ENCODE results near the gene ADAM15. TPM values are rescaled to one million over a fixed set of nuclear protein-coding genes. Genes with fewer than 3 reads are reported as not detected.

Gene ADAM15
- total and polyA plus RNA-seq, 2 donors (not counting 3 experiments of a cell fraction or from before 2014, with no cell fraction given), result 295 to 299 TPM

- TF ChIP-seq FOS (IDR thresholded peaks at IDR 0.05; ENCODE audit: borderline replicate concordance, insufficient read depth, low read length), result no peak
- no peak for TF ChIP-seq MAX (IDR thresholded peaks at IDR 0.05; ENCODE audit: insufficient read depth, insufficient read length)
- TF ChIP-seq POLR2AphosphoS5 (IDR thresholded peaks at IDR 0.05; ENCODE audit: insufficient read depth, low read depth, low read length), result no peak
- TF ChIP-seq JUN (IDR thresholded peaks at IDR 0.05; ENCODE audit: borderline replicate concordance, insufficient read depth, insufficient read length, low read depth), result no peak
- TF ChIP-seq POLR2A (IDR thresholded peaks at IDR 0.05; ENCODE audit: low read depth, low read length), result no peak
- H3K27ac ChIP-seq (ENCODE audit: insufficient read depth, low read depth, low read length), result no peak overlapping the region
- no peak overlapping the region for H3K4me3 ChIP-seq (replicated peaks in 1 of 3; ENCODE audit: insufficient read depth in 1 of 3, low read depth in 1 of 3, low read length in 3 of 3)
- DNase-seq (ENCODE audit: low read depth, low spot score) (no peak), FAIRE-seq (no peak)
- no peaks in the 10 kb centered on the region for H3K36me3 ChIP-seq (ENCODE audit: control insufficient read depth in 2 of 2, extremely low read depth in 1 of 2, insufficient read depth in 2 of 2, low read length in 2 of 2)
- no peak overlapping the region for H2AFZ ChIP-seq (ENCODE audit: low read depth, low read length)
- intact Hi-C loops (cut with micrococcal nuclease), result loop anchor here (2.0 kb wide), 1 partner anchor 41 kb away; the partner anchor contains the start of gene ZBTB7B
- ChIA-PET POLR2A (interaction anchor here (0.6 to 0.8 kb wide), 2 partner anchors 41 to 160 kb away, joined by 7 to 8 read pairs; no protein-coding TSS in a partner anchor), CTCF (interaction anchor here (0.7 to 4.5 kb wide), 23 partner anchors 10 to 435 kb away, joined by 3 to 67 read pairs (median 6); partner anchors contain the start of genes DCST1, DCST2, EFNA3 and EFNA4)
- peaks cover 13% of the 10 kb centered on the region for H3K4me1 ChIP-seq (ENCODE audit: control insufficient read depth, extremely low read depth, insufficient read depth, low read length)
- no peaks in the 10 kb centered on the region for H4K20me1 ChIP-seq (replicated peaks; ENCODE audit: control insufficient read depth, extremely low read depth, insufficient read depth, low read length)
- H3K4me2 ChIP-seq (ENCODE audit: insufficient read depth, low read length), result no peak overlapping the region
- no peaks in the 10 kb centered on the region for H3K79me2 ChIP-seq (ENCODE audit: control insufficient read depth, insufficient read depth, low read length)
- no TSS peak for BruUV-seq (replicated peaks)
- no peak overlapping the region for H3K9ac ChIP-seq (replicated peaks; ENCODE audit: extremely low read depth, insufficient read depth, low read length)
- dilution Hi-C loops (cut with MboI; ENCODE audit: extremely low pct_ligation_motif_present, low sequenced_read_pairs), result no loop called here
- H3K9me1 ChIP-seq (replicated peaks; ENCODE audit: control insufficient read depth, extremely low read depth, insufficient read depth, low read length), result no peaks in the 10 kb centered on the region
- no peaks in the 10 kb centered on the region for H3K27me3 ChIP-seq (ENCODE audit: control insufficient read depth in 2 of 2, insufficient read depth in 2 of 2, low read length in 2 of 2)
- H3K9me3 ChIP-seq (replicated peaks; ENCODE audit: control insufficient read depth, insufficient read depth, low read length), result no peaks in the 10 kb centered on the region
Observed at GRCh38 chr1:155043793-155044192, 7.3 kb upstream of the ADAM15 start.

GRCh38 chr1:155044365-155044764 is 6.8 kb upstream of the ADAM15 start:
- Histone ChIP-seq H3K27ac (ENCODE audit: insufficient read depth, low read depth, low read length) (no peak overlapping the region), H3K4me2 (ENCODE audit: insufficient read depth, low read length) (no peak overlapping the region), H3K9me1 (replicated peaks; ENCODE audit: control insufficient read depth, extremely low read depth, insufficient read depth, low read length) (no peaks in the 10 kb centered on the region), H3K9ac (replicated peaks; ENCODE audit: extremely low read depth, insufficient read depth, low read length) (no peak overlapping the region), H3K79me2 (ENCODE audit: control insufficient read depth, insufficient read depth, low read length) (no peaks in the 10 kb centered on the region), H4K20me1 (replicated peaks; ENCODE audit: control insufficient read depth, extremely low read depth, insufficient read depth, low read length) (no peaks in the 10 kb centered on the region), H3K4me1 (ENCODE audit: control insufficient read depth, extremely low read depth, insufficient read depth, low read length) (peaks cover 12% of the 10 kb centered on the region), H2AFZ (ENCODE audit: low read depth, low read length) (peak overlapping the region; percentile 82), H3K4me3 (replicated peaks in 1 of 3; ENCODE audit: insufficient read depth in 1 of 3, low read depth in 1 of 3, low read length in 3 of 3) (no peak overlapping the region), H3K27me3 (ENCODE audit: control insufficient read depth in 2 of 2, insufficient read depth in 2 of 2, low read length in 2 of 2) (no peaks in the 10 kb centered on the region), H3K36me3 (ENCODE audit: control insufficient read depth in 2 of 2, extremely low read depth in 1 of 2, insufficient read depth in 2 of 2, low read length in 2 of 2) (no peaks in the 10 kb centered on the region), H3K9me3 (replicated peaks; ENCODE audit: control insufficient read depth, insufficient read depth, low read length) (no peaks in the 10 kb centered on the region)
- CTCF ChIA-PET, result interaction anchor here (0.5 to 4.5 kb wide), 30 partner anchors 10 to 128 kb away, joined by 3 to 67 read pairs (median 4); partner anchors contain the start of genes DCST1, DCST2, EFNA3 and EFNA4
- POLR2A ChIA-PET, result interaction anchor here (0.6 to 0.8 kb wide), 3 partner anchors 40 to 485 kb away, joined by 3 to 8 read pairs (median 7); no protein-coding TSS in a partner anchor
- dilution Hi-C loops (cut with MboI; ENCODE audit: extremely low pct_ligation_motif_present, low sequenced_read_pairs), result no loop called here
- FAIRE-seq (no peak), DNase-seq (ENCODE audit: low read depth, low spot score) (no peak)
- intact Hi-C loops (cut with micrococcal nuclease), result loop anchor here (2.0 kb wide), 1 partner anchor 42 kb away; the partner anchor contains the start of gene ZBTB7B
- TF ChIP-seq EZH2 (IDR thresholded peaks at IDR 0.05; ENCODE audit: borderline replicate concordance, low read depth, low read length, severe bottlenecking) (no peak), MAX (IDR thresholded peaks at IDR 0.05; ENCODE audit: insufficient read depth, insufficient read length) (no peak), GATA2 (IDR thresholded peaks at IDR 0.05; ENCODE audit: insufficient read depth, insufficient read length, low read depth, low read length) (no peak), CTCF (IDR thresholded peaks at IDR 0.05; ENCODE audit: extremely low read depth in 1 of 2, insufficient read depth in 1 of 2, low read depth in 1 of 2, low read length in 2 of 2) (no peak), JUN (IDR thresholded peaks at IDR 0.05; ENCODE audit: borderline replicate concordance, insufficient read depth, insufficient read length, low read depth) (no peak), POLR2A (IDR thresholded peaks at IDR 0.05; ENCODE audit: low read depth, low read length) (no peak), FOS (IDR thresholded peaks at IDR 0.05; ENCODE audit: borderline replicate concordance, insufficient read depth, low read length) (no peak), POLR2AphosphoS5 (IDR thresholded peaks at IDR 0.05; ENCODE audit: insufficient read depth, low read depth, low read length) (no peak), MYC (IDR thresholded peaks at IDR 0.05; ENCODE audit: low read depth, low read length) (no peak)
- no TSS peak for BruUV-seq (replicated peaks)

All from endothelial cell of umbilical vein (primary cell).